Endothelial cell of umbilical vein (primary cell): ENCODE data around the gene ICE2. TPM values are rescaled to one million over a fixed set of nuclear protein-coding genes. Genes with fewer than 3 reads are reported as not detected.

Experiments
- BruUV-seq: library from RNA; stranded (reverse); fragments of 400-500 nt; replicated peaks from 2 replicates; lab custom pipeline; 2021; lab: Mats Ljungman, UMichigan
- CTCF ChIA-PET: fragments of 300-600, 350-600 bp; sonication (Branson Sonifier 250); formaldehyde crosslinking; loops from one replicate; lab custom pipeline; 2021; ENCODE audit warnings: antibody characterized with exemption, inconsistent platforms; lab: Charles Lee
- POLR2A ChIA-PET: fragments of 300-600, 350-600 bp; sonication (Branson Sonifier 250); formaldehyde crosslinking; loops from one replicate; lab custom pipeline; 2021; ENCODE audit warnings: antibody characterized with exemption, inconsistent platforms; lab: Charles Lee
- DNase-seq: peaks from one replicate; pipeline ENCODE4 v3.0.0-alpha.2; 2011; ENCODE audit warnings: low read depth, low spot score
- FAIRE-seq: peaks from 2 replicates; lab custom pipeline; 2011; peaks lifted over from hg19 to GRCh38; lab: Jason Lieb, UNC
- H2AFZ ChIP-seq: 2 replicates; pipeline ENCODE4 v1.6.0; 2012; ENCODE audit warnings: low read depth, low read length, control low read depth, inconsistent platforms
- H3K27ac ChIP-seq: 2 replicates; pipeline ENCODE4 v1.5.1; 2011; ENCODE audit warnings: low read depth, mild to moderate bottlenecking, control low read depth, low read length, moderate library complexity; ENCODE audit not compliant: insufficient read depth
- H3K27me3 ChIP-seq, 2 experiments: 2 replicates each; pipeline versions ENCODE4 v1.6.0 to v1.6.1; 2011; ENCODE audit warnings: low read length in 2 of 2, mixed read lengths in 1 of 2; ENCODE audit not compliant: control insufficient read depth in 2 of 2, insufficient read depth in 2 of 2
- H3K36me3 ChIP-seq, 2 experiments: 2 replicates in 1 of 2; 3 replicates in 1 of 2; pipeline ENCODE4 v1.5.1; 2011; ENCODE audit warnings: low read length in 2 of 2, mild to moderate bottlenecking in 1 of 2, moderate library complexity in 1 of 2; ENCODE audit not compliant: control insufficient read depth in 2 of 2, insufficient read depth in 2 of 2; ENCODE audit errors: extremely low read depth in 1 of 2
- H3K4me1 ChIP-seq: 3 replicates; pipeline ENCODE4 v1.5.1; 2011; ENCODE audit warnings: mild to moderate bottlenecking, low read length; ENCODE audit not compliant: control insufficient read depth, insufficient read depth; ENCODE audit errors: extremely low read depth
- H3K4me2 ChIP-seq: 2 replicates; pipeline ENCODE4 v1.6.1; 2011; ENCODE audit warnings: low read length, control low read depth, mixed read lengths; ENCODE audit not compliant: insufficient read depth
- H3K4me3 ChIP-seq, 3 experiments: fragments of 200-600 bp in 1 of 3; sonication (generic), shearing (Covaris generic) in 1 of 3; replicated peaks in 1 of 3; 2 replicates each; pipeline ENCODE4 v1.5.1; 2011 to 2016; ENCODE audit warnings: control low read depth in 3 of 3, low read length in 3 of 3, mild to moderate bottlenecking in 2 of 3, inconsistent platforms in 1 of 3, low read depth in 1 of 3, moderate library complexity in 1 of 3; ENCODE audit not compliant: insufficient read depth in 1 of 3
- H3K79me2 ChIP-seq: 2 replicates; pipeline ENCODE4 v1.6.0; 2012; ENCODE audit warnings: low read length, inconsistent platforms; ENCODE audit not compliant: control insufficient read depth, insufficient read depth
- H3K9ac ChIP-seq: replicated peaks from 2 replicates; pipeline ENCODE3; 2011; ENCODE audit warnings: low read length, control low read depth; ENCODE audit not compliant: insufficient read depth; ENCODE audit errors: extremely low read depth
- H3K9me1 ChIP-seq: replicated peaks from 3 replicates; pipeline ENCODE4 v1.6.0; 2011; ENCODE audit warnings: mild to moderate bottlenecking, low read length; ENCODE audit not compliant: control insufficient read depth, insufficient read depth; ENCODE audit errors: extremely low read depth
- H3K9me3 ChIP-seq: replicated peaks from 2 replicates; pipeline ENCODE4 v1.5.1; 2012; ENCODE audit warnings: low read length, inconsistent platforms; ENCODE audit not compliant: control insufficient read depth, insufficient read depth
- H4K20me1 ChIP-seq: replicated peaks from 2 replicates; pipeline ENCODE3; 2011; ENCODE audit warnings: mild to moderate bottlenecking, low read length; ENCODE audit not compliant: control insufficient read depth, insufficient read depth; ENCODE audit errors: extremely low read depth
- EZH2 ChIP-seq: IDR thresholded peaks from 2 replicates; pipeline ENCODE4 v1.6.1; 2012; ENCODE audit warnings: borderline replicate concordance, low read depth, mild to moderate bottlenecking, moderate library complexity, low read length, inconsistent platforms; ENCODE audit not compliant: severe bottlenecking
- FOS ChIP-seq: IDR thresholded peaks from 2 replicates; pipeline ENCODE4 v1.6.1; 2011; ENCODE audit warnings: mild to moderate bottlenecking, low read length, moderate library complexity, borderline replicate concordance; ENCODE audit not compliant: insufficient read depth
- GATA2 ChIP-seq: IDR thresholded peaks from 2 replicates; pipeline ENCODE4 v1.7.0; 2011; ENCODE audit warnings: low read depth, mild to moderate bottlenecking, moderate library complexity, mixed read lengths, low read length; ENCODE audit not compliant: insufficient read length, insufficient read depth
- JUN ChIP-seq: IDR thresholded peaks from 2 replicates; pipeline ENCODE4 v1.6.1; 2011; ENCODE audit warnings: borderline replicate concordance, low read depth; ENCODE audit not compliant: insufficient read length, insufficient read depth
- MAX ChIP-seq: IDR thresholded peaks from 2 replicates; pipeline ENCODE4 v1.6.1; 2011; ENCODE audit not compliant: insufficient read depth, insufficient read length
- MYC ChIP-seq: IDR thresholded peaks from one replicate; pipeline ENCODE4 v1.6.1; 2011; ENCODE audit warnings: mild to moderate bottlenecking, low read depth, low read length
- POLR2A ChIP-seq: IDR thresholded peaks from 2 replicates; pipeline ENCODE4 v1.6.1; 2012; ENCODE audit warnings: low read depth, mild to moderate bottlenecking, control low read depth, low read length
- POLR2AphosphoS5 ChIP-seq: IDR thresholded peaks from 2 replicates; pipeline ENCODE4 v1.6.1; 2012; ENCODE audit warnings: low read depth, mild to moderate bottlenecking, control low read depth, low read length, moderate library complexity; ENCODE audit not compliant: insufficient read depth
- dilution Hi-C: fragments of 300-500 bp; cut with MboI; formaldehyde crosslinking; loops from one replicate; pipeline ENCODE4 v1.15.0; 2019; ENCODE audit warnings: low sequenced_read_pairs; ENCODE audit not compliant: extremely low pct_ligation_motif_present
- intact Hi-C: fragments of 100-400 bp; cut with micrococcal nuclease; formaldehyde crosslinking; loops from one replicate; pipeline ENCODE4 v1.10.0; 2022
- polyA plus RNA-seq, 4 experiments: library from polyadenylated mRNA; depleted of rRNA in 3 of 4; stranded (reverse) in 3 of 4; unstranded in 1 of 4; fragments of >200 nt; gene quantifications; 2 replicates each; pipeline versions ENCODE4 v1.2.1 to v1.2.3, GENCODE V29; 2011 to 2012; ENCODE audit warnings: missing spikeins in 1 of 4
- total RNA-seq: library from RNA; stranded (reverse); gene quantifications from 2 replicates; pipeline ENCODE4 v1.2.3, GENCODE V29; 2021
- TF ChIP-seq, protein P1 (sequence below), 2 donors: IDR thresholded peaks; 1 replicate in 1 of 2; 2 replicates in 1 of 2; pipeline ENCODE4 v1.5.1; 2011; ENCODE audit warnings: low read length in 2 of 2, mild to moderate bottlenecking in 2 of 2, moderate library complexity in 2 of 2, control low read depth in 1 of 2, inconsistent platforms in 1 of 2, low read depth in 1 of 2; ENCODE audit not compliant: insufficient read depth in 1 of 2; ENCODE audit errors: extremely low read depth in 1 of 2

ICE2 gene
- total and polyA plus RNA-seq, 2 donors (not counting 3 experiments of a cell fraction or from before 2014, with no cell fraction given) = 22.1 to 57.0 TPM

DNA sequence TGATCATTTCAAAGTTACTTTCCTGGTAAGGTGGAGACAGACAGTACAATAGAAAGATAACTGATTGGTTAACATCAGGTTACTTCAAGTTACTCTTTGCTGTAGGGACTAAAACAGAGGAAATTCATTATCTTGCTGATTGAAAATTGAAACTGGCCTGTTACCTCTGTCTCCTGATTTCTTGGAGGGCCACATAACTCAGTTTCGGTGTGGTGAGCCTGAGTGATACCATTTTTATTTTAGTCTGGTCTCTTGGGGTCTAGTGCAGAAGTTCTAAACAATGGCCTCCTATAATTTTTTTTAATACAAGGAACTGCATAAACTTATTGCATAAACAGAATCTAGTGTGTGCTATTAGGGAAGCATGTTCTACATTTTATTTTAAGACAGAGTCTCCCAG lies 1.2 kb upstream of the ICE2 start:
- Histone ChIP-seq H3K4me1 (peaks cover 26% of the 10 kb centered on the region), H3K36me3 (no peaks in the 10 kb centered on the region), H3K4me2 (no peak overlapping the region), H3K9me3 (no peaks in the 10 kb centered on the region), H3K9ac (no peak overlapping the region), H3K4me3 (no peak overlapping the region), H3K27ac (no peak overlapping the region), H3K79me2 (peaks cover 27% of the 10 kb centered on the region), H4K20me1 (no peaks in the 10 kb centered on the region), H3K9me1 (no peaks in the 10 kb centered on the region), H2AFZ (no peak overlapping the region), H3K27me3 (no peaks in the 10 kb centered on the region)
- intact Hi-C loops (no loop called here), dilution Hi-C loops (no loop called here)
- DNase-seq = no peak
- ChIA-PET POLR2A (no interaction called here), CTCF (no interaction called here)
- BruUV-seq = no TSS peak
- FAIRE-seq = no peak
- TF ChIP-seq FOS (no peak), POLR2A (no peak), POLR2AphosphoS5 (no peak), MAX (no peak), EZH2 (no peak), JUN (no peak), GATA2 (no peak), MYC (no peak)
- TF ChIP-seq, protein P1, sequence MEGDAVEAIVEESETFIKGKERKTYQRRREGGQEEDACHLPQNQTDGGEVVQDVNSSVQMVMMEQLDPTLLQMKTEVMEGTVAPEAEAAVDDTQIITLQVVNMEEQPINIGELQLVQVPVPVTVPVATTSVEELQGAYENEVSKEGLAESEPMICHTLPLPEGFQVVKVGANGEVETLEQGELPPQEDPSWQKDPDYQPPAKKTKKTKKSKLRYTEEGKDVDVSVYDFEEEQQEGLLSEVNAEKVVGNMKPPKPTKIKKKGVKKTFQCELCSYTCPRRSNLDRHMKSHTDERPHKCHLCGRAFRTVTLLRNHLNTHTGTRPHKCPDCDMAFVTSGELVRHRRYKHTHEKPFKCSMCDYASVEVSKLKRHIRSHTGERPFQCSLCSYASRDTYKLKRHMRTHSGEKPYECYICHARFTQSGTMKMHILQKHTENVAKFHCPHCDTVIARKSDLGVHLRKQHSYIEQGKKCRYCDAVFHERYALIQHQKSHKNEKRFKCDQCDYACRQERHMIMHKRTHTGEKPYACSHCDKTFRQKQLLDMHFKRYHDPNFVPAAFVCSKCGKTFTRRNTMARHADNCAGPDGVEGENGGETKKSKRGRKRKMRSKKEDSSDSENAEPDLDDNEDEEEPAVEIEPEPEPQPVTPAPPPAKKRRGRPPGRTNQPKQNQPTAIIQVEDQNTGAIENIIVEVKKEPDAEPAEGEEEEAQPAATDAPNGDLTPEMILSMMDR (IDR thresholded peaks at IDR 0.05; ENCODE audit: extremely low read depth in 1 of 2, insufficient read depth in 1 of 2, low read depth in 1 of 2, low read length in 2 of 2) = no peak
